Measurements from ENCODE around the gene RCVRN.

The RCVRN gene

DNA sequence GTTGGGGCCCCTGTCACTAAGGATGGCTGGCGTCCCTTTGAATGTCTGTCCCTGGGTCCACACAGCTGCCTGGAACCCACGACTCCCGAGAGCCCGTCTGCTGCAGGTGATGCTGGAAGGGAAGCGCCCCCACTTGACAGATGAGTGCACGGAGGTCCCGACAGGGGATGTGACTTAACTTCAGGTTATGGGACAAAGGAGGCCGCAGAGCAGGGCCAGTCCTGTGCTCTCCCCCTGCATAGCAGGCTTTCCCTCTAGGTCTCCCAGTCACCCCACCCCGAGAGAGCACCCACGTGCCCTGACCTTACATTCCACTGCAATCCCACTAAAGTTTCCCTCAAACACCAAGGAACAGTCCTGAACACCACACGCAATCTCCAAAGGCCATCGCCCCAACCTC lies 6.0 kb upstream of the RCVRN start:
- no peak overlapping the region for H3K9ac ChIP-seq (ENCODE audit: low read depth in 1 of 2, low read length in 2 of 2)
- no peaks in the 10 kb centered on the region for H3K9me3 ChIP-seq (ENCODE audit: control insufficient read depth in 1 of 2, low read length in 2 of 2)
- H3K27ac ChIP-seq (ENCODE audit: low read depth, low read length) = no peak overlapping the region
- H3K4me1 ChIP-seq (ENCODE audit: control insufficient read depth in 1 of 2, insufficient read depth in 2 of 2, low read length in 2 of 2) = no peaks in the 10 kb centered on the region
- no peaks in the 10 kb centered on the region for H3K36me3 ChIP-seq (ENCODE audit: control insufficient read depth in 1 of 2, insufficient read depth in 2 of 2, low read length in 2 of 2)
- H3K4me3 ChIP-seq (ENCODE audit: low read depth in 1 of 2, low read length in 2 of 2) = no peak overlapping the region
- no peaks in the 10 kb centered on the region for H3K27me3 ChIP-seq (ENCODE audit: control insufficient read depth in 1 of 2, insufficient read depth in 2 of 2, low read length in 2 of 2)

DNA sequence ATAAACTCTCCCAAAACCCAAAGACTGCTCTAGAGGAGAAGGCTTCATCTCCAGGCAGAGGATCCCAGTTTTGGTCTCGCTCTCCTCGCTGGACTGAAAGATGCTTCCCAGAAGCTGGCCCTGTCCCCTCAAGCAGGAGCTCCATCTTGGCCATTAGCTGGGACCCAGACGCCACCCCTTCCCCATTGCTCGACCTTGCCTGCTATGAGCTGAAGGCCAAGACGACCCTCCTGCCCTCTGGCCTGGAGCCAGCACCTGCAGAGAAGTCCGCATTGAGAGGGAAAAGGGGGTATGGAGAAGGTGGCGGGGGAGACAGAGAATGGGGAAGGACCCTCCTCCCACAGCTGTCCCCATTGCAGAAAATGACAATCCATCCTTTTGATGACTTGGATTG lies 3.6 kb upstream of the RCVRN start:
- Histone ChIP-seq H3K9ac (ENCODE audit: low read depth in 1 of 2, low read length in 2 of 2) (no peak overlapping the region), H3K4me1 (ENCODE audit: control insufficient read depth in 1 of 2, insufficient read depth in 2 of 2, low read length in 2 of 2) (no peaks in the 10 kb centered on the region), H3K36me3 (ENCODE audit: control insufficient read depth in 1 of 2, insufficient read depth in 2 of 2, low read length in 2 of 2) (no peaks in the 10 kb centered on the region), H3K4me3 (ENCODE audit: low read depth in 1 of 2, low read length in 2 of 2) (no peak overlapping the region), H3K9me3 (ENCODE audit: control insufficient read depth in 1 of 2, low read length in 2 of 2) (no peaks in the 10 kb centered on the region), H3K27ac (ENCODE audit: low read depth, low read length) (no peak overlapping the region), H3K27me3 (ENCODE audit: control insufficient read depth in 1 of 2, insufficient read depth in 2 of 2, low read length in 2 of 2) (no peaks in the 10 kb centered on the region)

DNA sequence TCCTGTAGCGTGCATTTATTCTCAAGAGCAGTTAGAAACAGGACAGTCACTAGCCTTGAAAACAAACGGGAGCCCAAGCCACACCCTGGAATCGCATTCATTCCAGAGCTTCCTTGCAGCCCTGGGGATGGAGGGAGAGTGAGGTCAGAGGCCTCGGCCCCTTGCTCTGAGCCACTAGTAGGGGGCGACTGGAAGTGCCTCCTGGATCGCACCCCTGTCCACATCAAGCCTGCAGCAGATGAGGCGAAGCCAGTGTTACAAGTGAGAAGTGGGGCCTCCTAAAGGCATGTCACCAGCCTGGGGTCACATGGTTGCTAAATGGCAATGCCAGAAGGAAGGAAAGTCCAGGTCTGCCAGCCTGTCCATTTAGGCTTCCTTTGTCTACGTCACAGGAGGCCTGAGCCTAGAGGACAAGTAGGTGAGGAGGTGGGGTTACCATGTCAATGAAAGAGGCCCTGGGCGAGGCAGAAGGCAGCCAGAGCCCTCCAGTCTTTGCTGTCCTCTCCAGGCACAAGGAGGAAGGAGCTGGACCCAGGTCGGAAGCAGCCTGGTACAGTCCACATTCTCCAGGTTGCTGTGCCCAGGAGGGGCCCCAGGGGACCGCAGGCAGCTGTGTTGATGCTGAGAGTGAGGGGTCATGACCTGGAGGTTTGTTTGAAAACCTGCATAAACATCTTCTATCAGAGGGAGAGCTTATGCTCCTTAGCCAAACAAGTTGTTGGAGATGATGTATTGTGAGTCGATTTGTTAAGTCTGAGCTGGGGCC lies 3.0 kb upstream of the RCVRN start:
- Histone ChIP-seq H3K36me3 (ENCODE audit: control insufficient read depth in 1 of 2, insufficient read depth in 2 of 2, low read length in 2 of 2) (no peaks in the 10 kb centered on the region), H3K27ac (ENCODE audit: low read depth, low read length) (no peak overlapping the region), H3K9me3 (ENCODE audit: control insufficient read depth in 1 of 2, low read length in 2 of 2) (no peaks in the 10 kb centered on the region), H3K4me3 (ENCODE audit: low read depth in 1 of 2, low read length in 2 of 2) (no peak overlapping the region), H3K27me3 (ENCODE audit: control insufficient read depth in 1 of 2, insufficient read depth in 2 of 2, low read length in 2 of 2) (no peaks in the 10 kb centered on the region), H3K9ac (ENCODE audit: low read depth in 1 of 2, low read length in 2 of 2) (no peak overlapping the region), H3K4me1 (ENCODE audit: control insufficient read depth in 1 of 2, insufficient read depth in 2 of 2, low read length in 2 of 2) (no peaks in the 10 kb centered on the region)

DNA sequence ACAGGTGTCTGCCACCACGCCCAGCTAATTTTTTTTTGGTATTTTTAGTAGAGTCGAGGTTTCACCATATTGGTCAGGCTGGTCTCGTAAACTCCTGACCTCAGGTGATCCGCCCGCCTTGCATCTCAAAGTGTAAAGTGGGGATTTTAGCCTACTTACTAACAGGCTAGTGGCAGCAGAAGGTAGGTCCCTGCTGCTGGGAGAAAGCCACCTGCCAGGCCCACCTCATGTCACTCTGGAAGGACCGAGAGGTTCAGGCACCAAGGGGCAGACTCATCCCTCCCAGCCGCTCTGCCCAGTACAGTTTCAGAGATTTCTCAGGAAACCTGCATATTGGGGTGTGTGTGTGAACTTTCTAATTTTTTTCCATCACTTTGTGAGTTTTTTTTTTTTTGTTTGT lies 2.1 kb upstream of the RCVRN start:
- Histone ChIP-seq H3K4me3 (ENCODE audit: low read depth in 1 of 2, low read length in 2 of 2) (no peak overlapping the region), H3K4me1 (ENCODE audit: control insufficient read depth in 1 of 2, insufficient read depth in 2 of 2, low read length in 2 of 2) (no peaks in the 10 kb centered on the region), H3K27me3 (ENCODE audit: control insufficient read depth in 1 of 2, insufficient read depth in 2 of 2, low read length in 2 of 2) (no peaks in the 10 kb centered on the region), H3K9ac (ENCODE audit: low read depth in 1 of 2, low read length in 2 of 2) (no peak overlapping the region), H3K36me3 (ENCODE audit: control insufficient read depth in 1 of 2, insufficient read depth in 2 of 2, low read length in 2 of 2) (no peaks in the 10 kb centered on the region), H3K27ac (ENCODE audit: low read depth, low read length) (no peak overlapping the region), H3K9me3 (ENCODE audit: control insufficient read depth in 1 of 2, low read length in 2 of 2) (no peaks in the 10 kb centered on the region)

DNA sequence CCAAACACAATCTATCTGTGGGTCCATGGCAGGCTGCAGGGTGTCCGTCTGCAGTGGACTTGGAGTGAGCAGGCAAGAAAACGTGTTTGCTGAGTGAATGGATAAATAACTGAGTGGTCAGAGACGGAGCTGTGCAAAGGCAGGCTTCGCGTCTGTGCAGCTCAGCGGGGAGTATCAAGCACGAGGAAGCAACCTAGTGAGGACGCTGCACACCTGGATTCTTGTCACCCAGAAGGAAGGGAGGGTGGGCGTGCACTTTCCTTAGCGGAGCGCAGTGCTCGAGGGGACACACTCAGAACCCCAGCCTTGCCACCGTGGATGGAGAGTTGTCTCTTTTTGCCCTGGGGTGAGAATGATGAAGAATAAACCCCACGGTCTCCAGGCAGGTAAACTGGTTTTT lies 1.5 kb upstream of the RCVRN start:
- no peaks in the 10 kb centered on the region for H3K27me3 ChIP-seq (ENCODE audit: control insufficient read depth in 1 of 2, insufficient read depth in 2 of 2, low read length in 2 of 2)
- H3K4me3 ChIP-seq (ENCODE audit: low read depth in 1 of 2, low read length in 2 of 2) = no peak overlapping the region
- no peaks in the 10 kb centered on the region for H3K4me1 ChIP-seq (ENCODE audit: control insufficient read depth in 1 of 2, insufficient read depth in 2 of 2, low read length in 2 of 2)
- no peaks in the 10 kb centered on the region for H3K36me3 ChIP-seq (ENCODE audit: control insufficient read depth in 1 of 2, insufficient read depth in 2 of 2, low read length in 2 of 2)
- H3K9ac ChIP-seq (ENCODE audit: low read depth in 1 of 2, low read length in 2 of 2) = no peak overlapping the region
- H3K9me3 ChIP-seq (ENCODE audit: control insufficient read depth in 1 of 2, low read length in 2 of 2) = no peaks in the 10 kb centered on the region
- no peak overlapping the region for H3K27ac ChIP-seq (ENCODE audit: low read depth, low read length)

DNA sequence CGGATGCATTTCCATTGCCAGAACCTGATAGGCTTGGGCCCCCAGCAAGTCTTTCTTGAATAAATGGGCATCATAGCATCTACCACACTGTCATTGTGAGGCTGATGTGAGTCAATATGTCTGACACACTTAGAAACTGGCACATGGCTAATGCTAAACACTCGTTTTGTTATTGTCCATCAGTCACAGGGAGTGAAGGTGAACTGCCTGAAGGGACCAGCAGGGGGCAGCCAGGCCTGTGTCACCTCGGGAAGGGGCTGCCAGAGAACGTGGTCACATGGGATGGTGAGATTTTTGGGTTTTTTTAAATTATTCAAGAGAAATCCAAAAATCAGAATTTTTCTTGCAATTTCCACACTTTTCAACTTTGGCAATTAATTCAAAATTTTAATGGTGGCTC lies 831 bp upstream of the RCVRN start:
- Histone ChIP-seq H3K36me3 (ENCODE audit: control insufficient read depth in 1 of 2, insufficient read depth in 2 of 2, low read length in 2 of 2) (no peaks in the 10 kb centered on the region), H3K9ac (ENCODE audit: low read depth in 1 of 2, low read length in 2 of 2) (no peak overlapping the region), H3K27ac (ENCODE audit: low read depth, low read length) (no peak overlapping the region), H3K27me3 (ENCODE audit: control insufficient read depth in 1 of 2, insufficient read depth in 2 of 2, low read length in 2 of 2) (no peaks in the 10 kb centered on the region), H3K4me3 (ENCODE audit: low read depth in 1 of 2, low read length in 2 of 2) (no peak overlapping the region), H3K9me3 (ENCODE audit: control insufficient read depth in 1 of 2, low read length in 2 of 2) (no peaks in the 10 kb centered on the region), H3K4me1 (ENCODE audit: control insufficient read depth in 1 of 2, insufficient read depth in 2 of 2, low read length in 2 of 2) (no peaks in the 10 kb centered on the region)

DNA sequence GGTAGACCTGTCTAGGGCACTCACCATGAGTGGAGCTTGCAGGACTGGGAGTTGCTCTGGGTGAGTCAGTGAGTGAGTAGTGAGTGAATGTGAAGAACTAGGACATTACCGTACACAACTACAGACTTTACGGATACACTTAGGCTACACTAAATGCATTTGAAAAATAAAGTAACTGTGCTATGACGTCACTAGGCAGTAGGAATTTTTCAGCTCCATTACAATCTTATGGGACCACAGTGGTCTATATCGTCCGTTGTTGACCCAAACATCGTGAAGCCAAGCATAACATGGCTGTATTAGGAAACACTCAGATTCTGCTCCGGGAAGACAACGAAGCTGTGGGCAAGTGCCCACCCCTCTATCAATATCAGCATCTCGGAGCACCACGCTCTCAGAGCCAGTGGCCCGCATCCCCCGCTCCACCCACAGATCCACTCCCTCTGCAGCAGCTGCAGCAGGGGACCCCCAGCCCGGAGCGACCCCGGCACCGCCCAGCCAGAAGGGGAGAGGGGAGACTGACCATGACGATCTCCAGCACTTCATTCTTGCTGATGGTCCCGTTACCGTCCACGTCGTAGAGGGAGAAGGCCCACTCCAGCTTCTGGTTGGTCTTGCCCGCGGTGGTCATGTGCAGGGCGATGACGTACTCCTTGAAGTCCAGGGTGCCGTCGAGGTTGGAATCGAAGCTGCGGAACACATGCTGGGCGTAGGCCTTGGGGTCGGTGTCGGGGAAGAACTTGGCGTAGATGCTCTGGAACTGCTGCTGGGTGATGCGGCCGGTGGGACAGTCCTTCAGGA lies 594 bp downstream of the RCVRN start:
- Histone ChIP-seq H3K27me3 (ENCODE audit: control insufficient read depth in 1 of 2, insufficient read depth in 2 of 2, low read length in 2 of 2) (no peaks in the 10 kb centered on the region), H3K4me3 (ENCODE audit: low read depth in 1 of 2, low read length in 2 of 2) (no peak overlapping the region), H3K4me1 (ENCODE audit: control insufficient read depth in 1 of 2, insufficient read depth in 2 of 2, low read length in 2 of 2) (no peaks in the 10 kb centered on the region), H3K36me3 (ENCODE audit: control insufficient read depth in 1 of 2, insufficient read depth in 2 of 2, low read length in 2 of 2) (no peaks in the 10 kb centered on the region), H3K27ac (ENCODE audit: low read depth, low read length) (no peak overlapping the region), H3K9me3 (ENCODE audit: control insufficient read depth in 1 of 2, low read length in 2 of 2) (no peaks in the 10 kb centered on the region), H3K9ac (ENCODE audit: low read depth in 1 of 2, low read length in 2 of 2) (no peak overlapping the region)

DNA sequence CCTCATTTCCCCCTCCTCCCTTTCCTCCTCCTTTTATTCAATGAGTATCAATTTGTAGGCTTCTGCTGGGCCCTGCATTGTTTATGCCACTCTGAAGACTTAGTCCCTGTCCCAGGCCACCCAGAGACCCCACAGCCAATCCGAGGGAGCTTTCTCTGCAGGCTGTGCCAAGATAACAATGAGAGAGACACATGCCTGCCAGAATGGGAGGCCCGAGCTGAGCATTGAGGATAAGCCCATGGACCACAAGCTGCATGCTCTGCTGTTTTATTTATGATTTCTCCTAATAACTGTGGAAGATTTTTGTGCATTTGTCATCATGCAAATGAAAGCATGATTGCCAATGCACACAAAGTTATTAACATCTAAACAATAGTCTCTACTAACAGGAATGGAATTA lies 3.0 kb downstream of the RCVRN start:
- no peaks in the 10 kb centered on the region for H3K36me3 ChIP-seq (ENCODE audit: control insufficient read depth in 1 of 2, insufficient read depth in 2 of 2, low read length in 2 of 2)
- no peak overlapping the region for H3K9ac ChIP-seq (ENCODE audit: low read depth in 1 of 2, low read length in 2 of 2)
- H3K4me3 ChIP-seq (ENCODE audit: low read depth in 1 of 2, low read length in 2 of 2) = no peak overlapping the region
- H3K4me1 ChIP-seq (ENCODE audit: control insufficient read depth in 1 of 2, insufficient read depth in 2 of 2, low read length in 2 of 2) = no peaks in the 10 kb centered on the region
- no peaks in the 10 kb centered on the region for H3K27me3 ChIP-seq (ENCODE audit: control insufficient read depth in 1 of 2, insufficient read depth in 2 of 2, low read length in 2 of 2)
- no peaks in the 10 kb centered on the region for H3K9me3 ChIP-seq (ENCODE audit: control insufficient read depth in 1 of 2, low read length in 2 of 2)
- no peak overlapping the region for H3K27ac ChIP-seq (ENCODE audit: low read depth, low read length)

DNA sequence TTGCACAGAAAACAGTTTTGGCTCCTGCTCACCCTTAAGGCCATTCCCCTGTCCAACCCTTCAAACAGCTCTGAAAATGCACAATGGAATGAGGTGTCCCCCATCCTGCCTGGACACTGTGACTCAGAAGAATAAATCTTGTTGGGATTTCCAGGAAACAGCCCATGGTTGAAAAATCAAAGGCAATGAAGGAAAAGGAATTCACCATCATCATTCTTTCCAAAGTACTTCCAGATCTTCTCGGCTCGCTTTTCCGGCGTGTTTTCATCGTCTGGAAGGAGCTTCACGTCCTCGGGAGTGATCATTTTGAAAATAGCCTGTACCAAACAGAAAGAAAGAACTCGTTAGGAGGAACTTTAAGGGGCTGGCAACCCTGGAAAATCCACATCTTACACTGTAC lies 4.3 kb downstream of the RCVRN start:
- no peaks in the 10 kb centered on the region for H3K9me3 ChIP-seq (ENCODE audit: control insufficient read depth in 1 of 2, low read length in 2 of 2)
- no peaks in the 10 kb centered on the region for H3K36me3 ChIP-seq (ENCODE audit: control insufficient read depth in 1 of 2, insufficient read depth in 2 of 2, low read length in 2 of 2)
- H3K27me3 ChIP-seq (ENCODE audit: control insufficient read depth in 1 of 2, insufficient read depth in 2 of 2, low read length in 2 of 2) = no peaks in the 10 kb centered on the region
- no peak overlapping the region for H3K9ac ChIP-seq (ENCODE audit: low read depth in 1 of 2, low read length in 2 of 2)
- no peak overlapping the region for H3K27ac ChIP-seq (ENCODE audit: low read depth, low read length)
- no peak overlapping the region for H3K4me3 ChIP-seq (ENCODE audit: low read depth in 1 of 2, low read length in 2 of 2)
- no peaks in the 10 kb centered on the region for H3K4me1 ChIP-seq (ENCODE audit: control insufficient read depth in 1 of 2, insufficient read depth in 2 of 2, low read length in 2 of 2)

DNA sequence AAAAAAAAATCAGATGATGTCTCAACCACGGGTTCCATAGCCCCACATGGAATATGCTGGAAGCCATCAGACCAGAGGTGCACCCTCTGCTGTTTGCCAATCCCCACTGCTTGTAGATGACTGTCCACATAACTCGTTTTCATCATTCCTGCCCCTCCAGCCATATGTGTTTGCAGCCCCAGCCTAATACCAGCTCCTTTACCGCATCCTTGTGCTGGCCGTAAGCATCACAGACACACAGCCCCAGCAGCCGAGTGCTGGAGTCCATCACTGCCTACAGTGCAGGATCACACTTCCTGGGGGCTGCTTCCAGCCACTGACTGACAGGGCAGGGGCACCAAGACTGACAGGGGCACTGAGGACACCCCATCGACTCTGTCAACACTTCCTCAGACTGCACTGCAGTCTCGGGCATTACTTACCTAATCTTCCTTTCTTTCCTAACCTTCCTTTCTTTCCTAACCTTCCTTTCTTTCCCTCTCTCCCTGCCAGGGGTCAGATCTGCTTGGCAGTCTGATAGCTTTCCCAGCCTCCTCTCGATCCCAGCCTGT lies 5.0 kb downstream of the RCVRN start:
- no peaks in the 10 kb centered on the region for H3K27me3 ChIP-seq (ENCODE audit: control insufficient read depth in 1 of 2, insufficient read depth in 2 of 2, low read length in 2 of 2)
- H3K4me3 ChIP-seq (ENCODE audit: low read depth in 1 of 2, low read length in 2 of 2) = no peak overlapping the region
- no peak overlapping the region for H3K27ac ChIP-seq (ENCODE audit: low read depth, low read length)
- H3K4me1 ChIP-seq (ENCODE audit: control insufficient read depth in 1 of 2, insufficient read depth in 2 of 2, low read length in 2 of 2) = no peaks in the 10 kb centered on the region
- H3K9ac ChIP-seq (ENCODE audit: low read depth in 1 of 2, low read length in 2 of 2) = no peak overlapping the region
- H3K9me3 ChIP-seq (ENCODE audit: control insufficient read depth in 1 of 2, low read length in 2 of 2) = no peaks in the 10 kb centered on the region
- H3K36me3 ChIP-seq (ENCODE audit: control insufficient read depth in 1 of 2, insufficient read depth in 2 of 2, low read length in 2 of 2) = no peaks in the 10 kb centered on the region

All from duodenal mucosa (tissue), 2 donors.